H54 (cell line): ENCODE results near the gene LRRC8D.

Experiments used
- DNase-seq: peaks from one replicate; pipeline ENCODE4 v3.0.0; 2011; ENCODE audit warnings: low spot score, mixed read lengths; ENCODE audit not compliant: insufficient read length
- FAIRE-seq: peaks from 3 replicates; lab custom pipeline; 2011; peaks lifted over from hg19 to GRCh38; lab: Jason Lieb, UNC
- POLR2A ChIP-seq: IDR thresholded peaks from 2 replicates; pipeline ENCODE4 v1.6.1; 2011; ENCODE audit warnings: low read depth, mild to moderate bottlenecking, low read length

LRRC8D gene

DNA sequence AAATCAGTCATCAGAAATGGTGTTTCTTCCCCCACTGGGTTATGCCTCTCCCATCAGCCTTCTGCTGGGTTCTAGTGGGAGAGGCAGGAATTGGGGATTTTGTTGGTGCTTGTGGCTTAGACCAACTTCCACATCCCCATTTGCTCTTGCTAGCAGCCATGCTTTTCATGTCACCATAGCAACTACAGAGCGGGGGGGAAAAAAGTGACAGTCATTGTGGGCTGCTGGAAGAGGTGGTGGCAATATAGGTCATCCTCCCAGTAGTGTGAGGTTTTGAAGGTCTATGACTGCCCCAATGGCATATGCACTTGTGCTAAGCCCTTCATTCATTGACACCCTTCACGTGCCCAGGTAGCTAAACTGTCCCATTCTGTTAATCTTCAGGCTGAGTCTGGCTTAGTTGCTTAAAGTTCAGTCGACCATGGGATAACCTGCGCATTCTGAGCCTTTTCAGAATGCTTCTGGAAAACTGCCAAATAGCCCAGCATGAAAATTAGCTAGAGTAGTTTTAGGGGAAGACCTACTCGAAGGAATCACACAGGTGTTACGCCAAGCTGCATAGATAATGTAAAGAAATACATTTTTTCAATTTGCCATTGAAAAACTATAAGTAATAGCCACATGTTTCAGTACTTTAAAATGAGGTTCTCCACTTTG, 120.4 kb downstream of the LRRC8D start:
- FAIRE-seq (no peak), DNase-seq (no peak)
- no peak for TF ChIP-seq POLR2A

DNA sequence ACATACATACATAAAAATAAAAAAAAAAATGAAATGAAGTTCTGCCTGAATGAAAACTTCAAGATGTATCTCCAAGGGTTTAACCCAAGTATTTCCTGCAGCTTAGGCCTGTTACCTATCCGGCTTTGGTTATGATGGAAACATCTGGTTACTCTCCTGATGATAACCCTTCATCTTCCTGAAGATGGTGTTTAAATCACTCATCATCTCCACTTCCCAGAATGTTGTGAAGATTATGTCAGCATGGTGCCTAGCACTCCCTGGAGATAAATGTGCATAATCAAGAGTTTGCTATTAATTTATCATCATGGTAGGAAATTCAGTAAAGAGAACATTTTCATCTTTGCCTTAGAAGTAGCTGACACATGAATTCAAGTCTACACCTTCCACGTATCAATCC, 121.2 kb downstream of the LRRC8D start:
- TF ChIP-seq POLR2A, result no peak
- DNase-seq, result no peak
- FAIRE-seq, result no peak

DNA sequence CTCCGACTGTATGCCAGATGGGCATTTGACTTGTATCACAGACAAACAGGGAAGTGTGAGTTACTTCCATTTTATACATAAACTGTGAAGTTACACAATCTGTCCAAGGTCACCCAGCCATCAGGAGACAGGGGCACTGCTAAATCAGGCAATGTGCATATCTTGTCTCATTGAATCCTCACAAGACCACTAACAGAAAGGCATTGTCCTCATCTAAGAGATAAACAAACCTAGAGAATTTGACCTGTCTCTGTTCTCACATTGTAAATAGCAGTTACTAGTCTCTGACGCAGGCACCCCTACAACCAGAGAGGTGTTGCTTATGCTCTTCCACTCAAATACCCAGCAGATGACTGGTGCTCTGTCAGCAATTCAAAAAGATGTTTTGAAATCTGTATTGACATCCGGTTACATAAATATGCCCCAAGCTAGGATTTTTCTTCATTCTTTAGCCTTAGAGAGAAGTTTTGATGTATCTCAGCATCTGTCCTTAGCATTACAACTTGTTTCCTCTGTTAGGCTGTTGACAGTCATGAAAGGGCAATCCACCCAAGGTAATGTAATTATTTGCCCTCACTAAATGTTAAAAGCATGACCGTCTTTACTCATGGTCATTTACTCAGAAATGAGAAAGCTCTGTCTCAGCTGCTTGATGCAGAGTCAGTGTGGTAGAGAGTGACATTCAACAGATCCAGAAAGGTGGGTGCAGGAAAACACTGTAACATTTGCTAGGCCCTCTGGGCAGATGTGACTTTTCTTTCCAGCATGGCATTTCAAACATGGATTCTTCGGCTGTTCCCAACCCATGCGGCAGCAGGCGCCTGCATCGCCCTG, 122.2 kb downstream of the LRRC8D start:
- TF ChIP-seq POLR2A, result no peak
- FAIRE-seq (no peak), DNase-seq (no peak)

DNA sequence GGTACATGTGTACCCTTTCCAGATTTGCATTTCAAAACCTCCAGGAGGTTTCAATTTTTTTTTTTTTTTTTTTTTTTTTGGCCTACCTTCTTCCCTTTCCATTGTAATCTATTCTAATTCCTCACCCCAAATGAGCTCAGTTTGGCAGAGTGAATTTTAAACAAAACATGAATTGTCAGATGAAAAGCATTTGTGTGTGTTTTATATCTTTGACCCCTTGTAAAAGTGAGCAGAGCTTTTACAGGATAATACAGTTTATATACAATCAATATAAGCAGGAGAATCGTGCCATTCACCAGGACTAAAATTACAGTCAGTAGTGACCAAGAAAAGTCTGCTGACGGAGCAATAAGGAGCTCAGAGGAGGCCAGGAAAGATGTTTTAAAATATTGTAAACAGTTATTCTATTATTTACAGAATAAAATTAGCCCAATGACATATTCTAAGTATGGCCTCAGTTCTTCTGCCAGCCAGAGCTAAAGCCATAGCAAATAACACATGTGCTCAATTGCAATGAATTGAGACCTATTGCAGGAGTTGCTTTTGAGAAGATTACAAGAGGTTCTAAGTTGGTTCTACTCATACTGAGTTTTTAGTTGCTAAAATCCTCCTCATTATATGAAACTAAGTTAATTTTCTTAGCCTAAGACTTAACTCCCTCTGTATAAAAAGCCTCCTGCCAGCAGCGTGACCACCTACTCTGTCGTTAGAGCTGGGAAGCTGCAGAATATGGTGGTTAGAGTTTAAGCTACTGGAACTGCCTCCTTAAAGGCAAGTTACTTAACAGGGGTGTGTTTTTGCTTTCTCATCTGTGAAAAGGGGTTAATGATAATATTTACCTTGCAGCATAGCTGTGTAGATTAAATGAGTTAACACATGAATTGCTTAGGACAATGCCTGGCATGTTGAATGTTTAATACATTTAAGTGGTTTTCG, 123.3 kb downstream of the LRRC8D start:
- TF ChIP-seq POLR2A, result no peak
- FAIRE-seq (no peak), DNase-seq (no peak)

DNA sequence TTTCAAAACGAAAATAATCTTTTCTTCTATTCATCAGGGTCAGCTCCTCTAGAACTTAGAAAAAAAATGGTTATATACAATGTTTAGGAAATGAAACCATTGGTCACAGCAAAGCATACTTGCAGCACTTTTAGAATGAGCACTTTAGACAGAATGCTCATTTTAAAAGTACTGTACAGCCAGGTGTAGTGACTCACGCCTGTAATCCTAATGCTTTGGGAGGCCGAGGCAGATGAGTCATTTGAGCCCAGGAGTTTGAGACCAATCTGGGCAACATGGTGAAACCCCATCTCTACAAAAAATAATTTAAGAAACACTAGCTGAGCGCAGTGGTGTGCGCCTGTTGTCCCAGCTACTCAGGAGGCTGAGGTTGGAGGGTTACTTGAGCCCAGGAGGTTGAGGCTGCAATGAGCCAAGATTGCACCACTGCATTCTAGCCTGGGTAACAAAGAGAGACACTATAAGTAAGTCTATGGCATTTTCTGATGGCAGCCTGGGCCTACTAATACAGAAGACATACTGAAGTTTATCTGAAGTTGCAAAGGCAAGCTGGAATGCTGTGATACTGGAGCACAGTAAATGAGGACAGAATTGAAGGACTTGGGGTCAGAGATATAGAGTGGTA, 125.1 kb downstream of the LRRC8D start:
- no peak for TF ChIP-seq POLR2A
- no peak for DNase-seq
- peak; percentile 38 for FAIRE-seq

DNA sequence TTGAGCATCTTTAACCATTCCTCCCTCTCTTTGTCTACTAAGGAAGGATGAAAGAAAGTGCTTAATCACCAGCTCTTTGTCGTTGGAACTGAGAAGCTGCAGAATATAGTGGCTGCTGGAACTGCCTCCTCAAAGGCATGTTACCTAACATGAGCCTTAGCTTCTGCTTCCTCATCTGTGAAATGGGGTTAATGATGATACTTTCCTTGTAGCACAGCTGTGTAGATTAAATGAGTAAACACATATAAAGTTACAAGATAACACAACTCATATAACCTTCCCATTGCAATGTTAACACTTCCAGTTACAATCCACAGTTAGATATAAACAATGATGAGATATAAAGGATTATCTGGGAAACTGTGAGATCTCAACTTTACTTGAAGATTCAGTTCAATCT, 125.7 kb downstream of the LRRC8D start:
- DNase-seq, result no peak
- no peak for TF ChIP-seq POLR2A
- no peak for FAIRE-seq

DNA sequence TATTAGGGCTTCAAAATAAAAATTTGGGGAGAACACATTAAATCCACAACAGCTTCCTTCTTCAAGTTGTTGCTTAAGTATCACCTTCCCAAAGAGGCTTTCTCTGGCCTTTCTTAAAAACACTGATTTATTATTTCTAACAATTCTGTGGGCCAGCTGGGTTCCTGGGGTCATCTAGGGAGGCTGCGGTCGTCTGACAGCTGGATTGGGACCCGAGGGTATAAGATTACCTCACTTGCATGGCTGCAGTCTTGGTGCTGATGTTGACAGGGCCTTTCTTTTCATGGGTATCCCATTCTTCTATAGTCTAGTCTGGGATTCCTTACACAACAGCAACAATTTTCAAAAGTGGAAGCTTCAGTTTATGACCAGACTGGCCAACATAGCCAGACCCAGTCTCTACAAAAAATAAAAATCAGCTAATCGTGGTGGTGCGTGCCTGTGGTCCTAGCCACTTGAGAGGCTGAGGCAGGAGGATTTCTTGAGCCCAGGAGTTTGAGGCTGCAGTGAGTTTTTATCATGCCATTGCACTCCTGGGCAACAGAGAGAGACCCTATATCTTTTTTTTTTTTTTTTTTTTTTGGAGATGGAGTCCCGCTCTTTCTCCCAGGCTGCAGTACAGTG, 128.0 kb downstream of the LRRC8D start:
- TF ChIP-seq POLR2A, result no peak
- DNase-seq (no peak), FAIRE-seq (no peak)

DNA sequence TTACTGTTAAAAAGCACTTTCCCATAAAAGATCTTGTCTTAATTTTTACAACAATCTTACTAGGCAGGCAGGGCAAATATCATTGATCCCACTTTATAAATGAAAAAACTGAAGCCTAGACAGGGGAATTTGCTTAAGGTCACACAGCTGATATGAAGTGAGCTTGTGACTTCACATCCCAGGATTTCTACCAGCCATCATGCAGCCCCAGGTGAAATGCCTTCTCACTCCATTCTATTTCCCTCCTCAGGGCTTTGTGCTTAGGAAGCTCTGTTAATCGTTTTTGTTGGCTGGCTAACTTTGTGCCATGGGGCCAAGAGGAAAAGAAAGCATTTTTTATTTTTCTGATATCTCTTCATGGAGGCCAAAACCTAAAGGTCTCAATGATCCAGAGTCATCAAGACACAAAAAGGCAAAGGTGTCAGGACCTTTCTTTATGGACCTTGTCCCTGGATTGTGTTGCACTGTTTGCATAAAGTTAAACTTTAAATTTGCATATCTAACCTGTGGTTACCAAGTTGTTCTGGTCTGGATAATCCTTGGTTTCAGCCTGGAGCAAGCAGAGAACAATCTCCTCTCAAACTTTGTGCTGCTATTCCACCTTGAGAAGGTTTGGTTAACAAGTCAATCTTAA, 129.3 kb downstream of the LRRC8D start:
- FAIRE-seq, result no peak
- no peak for TF ChIP-seq POLR2A
- no peak for DNase-seq

DNA sequence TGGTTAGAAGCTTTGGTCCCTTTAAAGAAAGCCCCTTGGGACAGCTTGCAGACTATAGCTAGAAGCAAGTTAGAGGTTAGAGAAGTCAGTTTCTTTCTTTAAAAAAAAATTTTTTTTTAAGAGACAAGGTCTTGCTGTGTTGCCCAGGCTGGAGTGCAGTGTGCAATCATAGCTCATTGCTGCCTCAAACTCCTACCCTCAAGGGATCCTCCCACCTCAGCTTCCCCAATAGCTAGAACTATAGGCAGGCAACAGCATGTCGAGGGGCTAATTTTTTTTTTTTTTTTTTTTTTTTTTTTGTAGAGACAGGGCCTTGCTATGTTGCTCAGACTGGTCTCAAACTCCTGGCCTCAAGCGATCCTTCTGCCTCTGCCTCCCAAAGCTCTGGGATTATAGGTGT, 129.9 kb downstream of the LRRC8D start:
- FAIRE-seq (no peak), DNase-seq (no peak)
- no peak for TF ChIP-seq POLR2A

DNA sequence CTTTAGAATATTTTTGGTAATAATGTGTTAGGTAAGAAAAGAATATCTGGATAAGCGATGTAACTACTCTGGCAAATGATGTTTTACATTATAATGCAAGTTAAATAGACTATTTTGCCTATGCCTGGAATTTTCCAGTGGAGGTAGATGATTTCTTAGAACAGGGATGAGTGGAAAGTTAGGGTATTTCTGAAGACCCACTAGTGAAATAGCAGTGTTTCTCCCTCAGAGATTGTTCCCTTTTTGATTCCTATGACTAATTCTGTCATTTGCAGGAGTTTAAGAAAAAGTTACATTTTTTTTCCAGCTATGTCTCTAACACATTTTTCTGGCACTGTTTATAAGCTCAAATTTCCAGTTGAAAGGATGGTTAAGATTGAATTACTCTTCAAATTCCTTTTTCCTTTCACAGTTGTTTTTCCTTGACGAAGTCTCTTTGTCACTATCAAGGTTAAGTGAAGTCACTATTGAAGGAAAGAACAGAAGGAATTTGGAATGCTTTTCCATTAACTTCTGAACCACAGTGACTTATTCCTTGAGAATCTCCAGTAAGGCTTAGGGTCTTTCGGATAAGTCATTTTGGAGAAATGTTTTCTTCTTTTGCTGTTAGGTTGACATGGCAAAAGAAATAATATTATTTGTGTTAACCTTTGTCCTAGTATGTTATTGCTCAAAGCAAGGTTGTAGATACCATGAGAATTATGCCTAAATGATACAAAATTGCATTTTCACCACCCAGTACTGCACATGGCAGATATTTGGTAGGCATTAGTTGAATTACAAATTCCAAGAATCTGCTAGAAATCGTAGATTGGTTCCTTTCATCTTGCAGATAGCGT, 131.2 kb downstream of the LRRC8D start:
- no peak for TF ChIP-seq POLR2A
- peak; percentile 67 for FAIRE-seq
- DNase-seq, result no peak

DNA sequence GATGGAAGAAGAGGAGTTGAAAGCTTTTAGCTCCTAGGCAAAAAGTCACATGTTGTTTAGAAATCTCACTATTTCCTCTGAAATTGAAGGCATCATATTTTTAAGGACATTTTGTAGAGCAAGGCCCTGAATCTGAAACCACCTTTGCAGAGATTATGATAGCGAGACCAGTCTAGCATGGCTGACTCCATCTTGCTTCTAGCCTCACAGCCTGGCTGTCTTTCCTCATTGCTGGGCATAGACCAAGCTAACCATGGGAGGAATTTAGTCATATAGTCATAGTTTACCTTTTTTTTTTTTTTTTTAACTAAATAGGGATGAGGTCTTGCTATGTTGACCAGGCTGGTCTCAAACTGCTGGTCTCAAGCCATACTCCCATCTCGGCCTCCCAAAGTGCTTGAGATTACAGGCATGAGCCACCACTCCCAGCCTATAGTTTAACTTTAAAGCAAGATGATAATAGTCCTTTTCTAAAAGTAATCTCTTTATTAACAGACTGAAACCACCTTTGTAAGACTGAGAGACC, 131.8 kb downstream of the LRRC8D start:
- TF ChIP-seq POLR2A, result no peak
- FAIRE-seq (no peak), DNase-seq (no peak)
